ENCODE results near the gene CDK9.
"Not testable (repeated sequence)": the region's sequence is repeated elsewhere in the genome, so short reads cannot be mapped to it uniquely, and the experiment has no call there.

The CDK9 gene

GRCh38 chr9:127785933-127786772 lies at the start of gene CDK9:
CDK9 (plus strand) TSS chr9:127786034; CDS start chr9:127786149, 115 bp downstream.
- peak; percentile 71 for DNase-seq

DNA sequence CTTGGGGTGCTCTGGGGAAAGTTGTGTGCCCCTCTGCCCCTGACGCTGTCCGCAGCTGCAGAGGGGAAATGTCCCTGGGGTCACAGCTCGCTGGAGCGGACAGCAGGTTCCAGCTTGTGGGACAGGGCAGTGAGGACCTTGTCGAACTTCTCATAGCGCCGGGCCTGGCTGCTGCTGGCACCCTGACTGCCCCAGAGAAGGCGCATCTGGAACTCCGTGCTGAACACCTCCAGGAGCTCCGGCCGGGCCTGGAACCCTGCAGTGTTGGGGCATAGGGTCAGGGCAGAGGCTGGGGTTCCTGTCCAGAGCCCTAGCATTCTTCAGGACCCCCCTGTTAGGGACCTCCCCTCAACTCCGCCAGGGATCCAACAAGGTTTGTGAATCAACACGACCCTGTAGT lies 47.2 kb upstream of the CDK9 start:
- no peak for DNase-seq

DNA sequence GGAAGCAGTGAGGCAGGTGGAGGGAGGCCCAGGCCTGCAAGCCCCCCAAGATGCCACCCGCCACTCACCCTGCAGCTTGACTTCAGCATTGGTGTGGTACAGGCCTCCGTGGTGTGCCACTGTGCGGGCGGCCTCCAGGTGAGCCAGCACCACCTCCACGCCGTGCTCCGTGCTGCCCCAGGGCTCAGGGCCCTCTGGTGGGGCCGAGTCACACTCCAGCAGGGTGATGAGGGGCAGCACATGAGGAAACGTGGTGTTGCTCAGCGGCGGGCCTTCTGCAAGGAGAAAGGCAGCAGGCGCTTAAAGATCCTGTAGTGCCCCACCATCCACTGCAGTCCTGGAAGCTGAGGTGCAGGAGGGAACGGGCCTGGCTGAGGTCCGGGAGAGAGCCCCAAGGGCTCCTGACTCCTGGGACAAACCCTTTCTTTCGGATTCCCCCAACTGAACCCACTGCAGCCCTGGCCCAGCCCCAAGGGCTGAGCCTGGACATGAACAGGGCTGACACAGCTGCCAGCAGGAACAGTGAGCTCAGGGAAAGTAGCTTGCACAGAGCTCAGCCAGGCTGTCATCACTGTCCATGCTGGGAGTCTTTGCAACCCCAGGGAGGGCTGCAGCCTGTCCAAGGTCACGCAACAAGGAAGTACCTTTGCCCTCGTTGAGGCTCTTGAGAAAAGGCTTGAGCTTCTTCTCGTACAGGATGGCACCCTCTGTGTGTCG lies 46.1 kb upstream of the CDK9 start:
- DNase-seq = no peak

DNA sequence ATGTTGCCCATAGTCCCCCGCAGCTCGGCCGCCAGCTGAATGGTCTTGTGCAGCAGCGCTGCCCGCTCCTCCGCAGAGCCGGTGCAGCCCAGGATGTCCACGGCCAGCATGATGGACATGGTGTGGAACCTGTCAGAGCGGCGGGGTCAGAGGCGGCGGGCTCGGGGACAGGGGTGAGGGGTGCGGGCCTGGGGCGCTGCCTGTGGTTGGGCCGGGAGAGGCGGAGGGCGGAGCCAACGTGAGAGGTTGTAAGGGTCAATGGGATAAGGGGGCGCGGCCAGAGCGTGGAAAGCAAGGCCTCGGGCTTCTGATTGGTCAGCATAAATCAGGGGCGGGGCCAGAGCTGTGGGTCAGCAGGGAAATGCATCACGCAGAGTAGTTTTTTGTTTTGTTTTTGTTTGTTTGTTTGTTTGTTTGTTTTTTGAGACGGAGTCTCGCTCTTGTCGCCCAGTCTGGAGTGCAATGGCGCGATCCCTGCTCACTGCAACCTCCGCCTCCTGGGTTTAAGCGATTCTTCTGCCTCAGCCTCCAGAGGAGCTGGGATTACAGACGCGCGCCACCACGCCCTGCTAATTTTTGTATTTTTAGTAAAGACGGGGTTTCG lies 43.9 kb upstream of the CDK9 start:
- no peak for DNase-seq

GRCh38 chr9:127742435-127743088 lies 43.3 kb upstream of the CDK9 start:
- no peak for DNase-seq

- no peak for DNase-seq
Measured at GRCh38 chr9:127744398-127745110, 41.3 kb upstream of the CDK9 start.

DNA sequence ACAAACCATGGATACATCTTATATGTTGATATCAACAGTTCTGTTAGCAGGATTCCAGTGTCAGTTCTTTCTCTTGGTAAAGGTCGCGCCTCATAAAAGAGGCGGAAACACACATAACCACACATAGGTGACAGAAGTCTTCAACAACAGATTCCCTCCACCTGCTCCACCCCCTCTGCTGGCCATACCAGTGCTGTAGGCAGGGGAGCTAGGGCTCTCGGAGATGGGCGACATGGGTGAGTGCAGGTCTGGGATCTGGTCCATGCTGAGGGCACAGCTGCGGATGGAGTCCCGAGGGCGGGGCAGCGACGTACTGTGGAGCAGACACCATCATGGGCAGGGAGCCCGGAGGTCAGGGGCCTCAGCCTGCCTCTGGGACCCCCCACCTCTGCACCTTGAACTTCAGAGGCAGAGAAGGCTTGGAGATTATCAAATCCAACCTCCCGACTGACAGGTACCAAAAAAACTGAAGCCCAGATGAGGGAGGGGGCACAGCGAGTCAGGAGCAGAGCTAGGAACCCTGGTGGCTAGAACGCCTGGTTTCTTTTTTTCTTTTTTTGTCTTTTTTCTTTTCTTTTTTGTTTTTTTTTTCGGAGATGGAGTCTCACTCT lies 38.8 kb upstream of the CDK9 start:
- DNase-seq = no peak

DNA sequence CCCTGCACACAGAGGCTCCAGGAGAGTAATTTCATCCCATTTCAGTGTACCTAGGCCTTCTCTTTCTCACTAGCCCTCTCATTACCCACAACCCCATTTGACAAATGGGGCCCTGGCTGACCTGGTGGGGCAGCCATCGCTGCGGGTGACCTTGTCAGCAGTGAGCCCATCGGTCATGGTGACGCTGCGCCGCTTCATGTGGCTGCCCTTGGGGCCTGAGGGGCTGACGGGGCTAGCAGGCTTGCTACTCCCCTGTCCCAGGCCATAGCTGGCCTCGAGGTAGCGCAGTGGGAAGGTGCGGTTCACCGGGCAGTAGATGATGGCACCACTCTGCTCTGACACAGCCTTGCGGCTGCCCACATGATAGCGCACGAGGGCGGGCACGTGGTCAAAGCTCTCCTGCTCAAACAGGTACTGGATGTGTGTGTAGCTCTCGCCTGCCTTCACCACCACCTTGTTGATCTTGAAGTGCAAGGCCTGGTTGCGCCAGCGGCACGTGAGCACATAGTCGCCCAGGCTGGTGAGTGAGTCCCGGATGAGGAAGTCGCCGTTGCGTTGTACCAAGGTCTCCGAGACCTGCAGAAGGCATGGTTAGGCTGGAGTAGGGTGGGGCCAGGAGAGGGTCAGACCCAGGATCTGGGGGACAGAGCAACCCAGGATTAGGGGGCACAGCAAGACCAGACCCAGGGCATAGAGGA lies 36.6 kb upstream of the CDK9 start:
- no peak for DNase-seq

GRCh38 chr9:127751269-127752054 lies 34.4 kb upstream of the CDK9 start:
- DNase-seq = no peak

DNA sequence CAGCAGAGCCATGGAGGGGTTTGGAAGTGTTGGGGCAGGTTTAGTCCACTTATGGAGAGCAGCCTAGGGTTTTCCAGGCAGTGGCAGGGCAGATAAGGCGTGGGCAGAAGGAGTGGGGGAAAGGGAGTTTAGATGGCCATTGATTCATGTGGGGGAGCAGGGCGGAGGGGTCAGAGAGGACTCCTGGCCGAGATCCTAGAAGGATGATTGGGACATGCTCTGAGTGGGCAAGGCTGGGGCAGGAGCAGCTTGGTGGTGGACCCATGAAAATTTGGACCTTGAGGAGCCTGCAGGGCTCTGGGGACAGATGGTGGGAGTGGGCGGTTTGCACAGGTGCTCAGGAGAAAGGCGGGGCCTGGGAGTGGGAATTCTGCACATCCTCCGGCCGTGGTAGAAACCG lies 32.7 kb upstream of the CDK9 start:
- no peak for DNase-seq

- DNase-seq = no peak
Measured at GRCh38 chr9:127753622-127754021, 32.2 kb upstream of the CDK9 start.

GRCh38 chr9:127754099-127755060 lies 31.5 kb upstream of the CDK9 start:
- peak; percentile 28 for DNase-seq

DNA sequence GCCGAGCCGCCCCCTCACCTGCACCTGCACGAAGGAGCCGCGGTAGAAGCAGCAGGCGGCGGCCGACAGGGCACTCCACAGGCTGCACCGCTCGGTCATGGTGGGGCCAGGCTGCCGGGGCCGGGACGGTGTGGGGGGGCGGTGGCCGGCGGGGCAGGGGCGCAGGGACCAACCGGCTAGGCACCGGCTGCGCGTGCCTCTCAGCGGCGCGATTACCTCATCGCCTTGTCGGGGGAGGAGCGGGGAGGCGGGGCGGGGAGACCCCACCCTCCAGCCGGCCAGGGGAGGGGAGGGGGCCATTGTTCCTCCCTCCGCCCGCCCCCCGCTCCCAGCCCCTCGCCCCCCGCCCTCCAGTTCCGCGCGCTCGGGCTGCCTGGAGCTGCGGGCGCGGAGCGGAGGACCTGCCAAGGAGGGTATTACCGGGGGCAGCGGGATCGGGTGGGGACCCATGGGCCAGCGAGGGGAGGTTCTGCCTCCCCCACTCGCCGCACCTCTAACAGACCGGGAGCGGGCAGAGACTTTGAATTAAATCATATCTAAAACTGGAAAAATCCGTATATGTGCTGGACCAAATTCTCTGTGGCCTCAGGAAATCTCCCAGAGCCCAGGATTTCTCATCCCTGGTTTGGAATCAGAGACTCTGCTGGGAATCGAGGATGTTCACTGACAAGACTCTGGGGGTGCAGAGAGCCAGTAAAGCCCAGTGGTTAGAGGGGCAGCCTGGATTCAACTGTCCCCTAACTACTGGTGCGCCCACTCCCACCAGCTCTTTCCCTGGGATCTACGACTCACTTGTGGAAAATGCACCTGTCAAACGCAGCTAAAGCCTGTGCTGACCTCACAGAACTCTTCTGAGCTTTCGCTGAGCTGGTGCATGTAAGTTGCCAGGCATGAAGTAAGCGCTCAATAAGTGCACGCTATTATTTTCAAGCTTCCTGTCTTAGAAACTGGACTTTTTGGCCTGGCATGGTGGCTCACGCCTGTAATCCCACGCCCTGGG lies 30.5 kb upstream of the CDK9 start:
- DNase-seq = peak; percentile 17

DNA sequence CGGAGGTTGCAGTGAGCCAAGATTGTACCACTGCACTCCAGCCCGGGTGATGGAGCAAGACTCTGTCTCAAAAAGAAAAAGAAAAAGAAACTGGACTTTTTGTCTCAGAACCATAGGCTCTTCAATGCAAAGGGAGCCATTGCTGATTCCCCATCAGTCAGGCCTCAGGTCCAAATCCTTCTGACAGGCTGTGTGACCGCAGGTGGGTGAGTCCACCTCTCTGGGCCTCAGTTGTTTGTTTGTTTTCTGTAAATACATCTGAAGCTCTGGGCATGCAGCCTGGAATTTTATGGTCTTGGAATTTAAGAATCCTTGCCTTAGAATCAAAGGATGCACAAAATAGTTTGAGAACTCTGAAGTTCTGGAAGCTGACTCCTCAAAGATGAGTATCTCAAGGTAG lies 29.6 kb upstream of the CDK9 start:
- no peak for DNase-seq

GRCh38 chr9:127756776-127757175 lies 29.1 kb upstream of the CDK9 start:
- not testable (repeated sequence) for DNase-seq

- DNase-seq = no peak
Measured at GRCh38 chr9:127758843-127759242, 27.0 kb upstream of the CDK9 start.

- peak; percentile 4 for DNase-seq
Measured at GRCh38 chr9:127761061-127761460, 24.8 kb upstream of the CDK9 start.

DNA sequence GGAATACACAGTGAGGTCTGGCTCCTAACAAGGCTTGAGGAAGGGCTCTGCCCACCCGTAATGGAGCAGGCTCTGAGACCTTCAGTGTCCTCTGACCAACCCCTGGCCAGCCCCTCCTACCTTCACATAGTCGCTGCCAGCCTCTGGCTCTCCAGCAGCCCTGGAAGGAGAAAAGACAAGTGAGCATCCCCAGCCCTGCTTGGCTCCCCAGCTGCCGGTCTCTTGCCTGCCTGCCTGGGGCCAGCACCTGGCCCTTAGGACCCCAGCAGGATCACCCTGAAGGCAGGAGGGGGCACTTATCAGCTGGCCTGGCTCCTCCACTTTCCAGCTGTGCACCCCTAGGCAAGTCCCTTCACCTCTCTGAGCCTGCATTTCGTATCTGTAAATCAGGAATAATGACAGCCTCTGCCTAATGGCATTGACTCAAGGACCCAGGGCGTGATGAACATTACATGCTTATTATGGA lies 24.3 kb upstream of the CDK9 start:
- no peak for DNase-seq
